Upper lobe of left lung (tissue), 6 donors: ENCODE measurements around the gene SND1. TPM values are rescaled to one million over a fixed set of nuclear protein-coding genes. Genes with fewer than 3 reads are reported as not detected.

Source experiments
- ATAC-seq, 2 donors: fragments of 200-7000 bp; cut with Tn5 transposase; one replicate each; pipeline ENCODE4 v1.9.1; 2022; ENCODE audit warnings: mild to moderate bottlenecking in 2 of 2, moderate library complexity in 2 of 2; ENCODE audit not compliant: low FRiP score in 2 of 2
- DNase-seq, 2 donors: peaks; one replicate each; pipeline ENCODE4 v3.0.0-alpha.2; 2019 to 2020
- H3K27ac ChIP-seq, 4 donors: fragments of 200-600 bp; sonication (generic); one replicate each; pipeline ENCODE4 v1.5.1; 2016 to 2019
- H3K27me3 ChIP-seq, 4 donors: fragments of 200-600 bp; sonication (generic); one replicate each; pipeline ENCODE4 v1.5.1; 2017 to 2019
- H3K36me3 ChIP-seq, 4 donors: fragments of 200-600 bp; sonication (generic); one replicate each; pipeline ENCODE4 v1.5.1; 2016 to 2019
- H3K4me1 ChIP-seq, 4 donors: fragments of 200-600 bp; sonication (generic); one replicate each; pipeline ENCODE4 v1.5.1; 2018 to 2019
- H3K4me3 ChIP-seq, 4 donors: fragments of 200-600 bp; sonication (generic); one replicate each; pipeline ENCODE4 v1.5.1; 2017 to 2019; ENCODE audit warnings: mild to moderate bottlenecking in 2 of 4, moderate library complexity in 1 of 4
- H3K9me3 ChIP-seq, 4 donors: fragments of 200-600 bp; sonication (generic); one replicate each; pipeline ENCODE4 v1.5.1; 2018 to 2019
- CTCF ChIP-seq, 6 experiments: fragments of 450-650 bp in 4 of 6; fragments of 200-600 bp in 2 of 6; sonication (generic) in 2 of 6; IDR thresholded peaks; one replicate each; pipeline ENCODE4 v1.5.1; 2016 to 2019; ENCODE audit warnings: antibody characterized with exemption in 6 of 6
- EP300 ChIP-seq, 4 donors: sonication (generic); formaldehyde crosslinking; IDR thresholded peaks; one replicate each; pipeline ENCODE4 v1.5.1; 2017; ENCODE audit warnings: antibody characterized with exemption in 4 of 4, control low read depth in 2 of 4
- POLR2A ChIP-seq, 4 donors: fragments of 450-650 bp; IDR thresholded peaks; one replicate each; pipeline ENCODE4 v1.5.1; 2016 to 2017; ENCODE audit warnings: antibody characterized with exemption in 4 of 4, mild to moderate bottlenecking in 2 of 4
- POLR2AphosphoS5 ChIP-seq, 2 donors: sonication (generic); formaldehyde crosslinking; IDR thresholded peaks; one replicate each; pipeline ENCODE4 v1.5.1; 2017; ENCODE audit warnings: antibody characterized with exemption in 2 of 2
- WGBS, 2 donors: methylation state at CpG; one replicate each; pipeline ENCODE4 v1.1.5; 2017 to 2018; 5-methylcytosine and 5-hydroxymethylcytosine counted together
- total RNA-seq, 6 donors: library from RNA; depleted of rRNA in 4 of 6; stranded (reverse); fragments of >200 nt in 4 of 6; gene quantifications; one replicate each; pipeline versions ENCODE4 v1.1.0 to v1.2.1, GENCODE V29; 2016 to 2021
- donor health status: DM: no; HTN: no; CAD: no; lungs with moderate emphysema.
- donor health status: DM: no; HTN: yes; CAD: no; lungs with severe emphysema.

Gene SND1
- total RNA-seq, 6 donors from 2014 or later = 107 to 167 (median 121) TPM

GRCh38 chr7:127907110-127908040 lies 255.4 kb downstream of the SND1 start:
- Histone ChIP-seq H3K27me3 (no peaks in the 10 kb centered on the region), H3K36me3 (peaks cover 0 to 6% (median 0%) of the 10 kb centered on the region in 4 donors), H3K4me3 (no peak overlapping the region), H3K4me1 (peaks cover 0 to 7% (median 0%) of the 10 kb centered on the region in 4 donors), H3K9me3 (no peaks in the 10 kb centered on the region), H3K27ac (no peak overlapping the region)
- TF ChIP-seq POLR2AphosphoS5 (IDR thresholded peaks at IDR 0.05) (no peak), CTCF (IDR thresholded peaks at IDR 0.05) (no peak), EP300 (IDR thresholded peaks at IDR 0.05) (no peak), POLR2A (IDR thresholded peaks at IDR 0.05) (no peak)
- WGBS, 2 donors = 92 to 97% methylated on average over 6 of the region's 6 CpGs
- ATAC-seq (no peak), DNase-seq (no peak)

- WGBS, 2 donors = 92 to 97% methylated on average over 4 of the region's 4 CpGs
- peaks cover 0 to 7% (median 2%) of the 10 kb centered on the region in 4 donors for H3K4me1 ChIP-seq
- DNase-seq (no peak), ATAC-seq (no peak)
- no peaks in the 10 kb centered on the region for H3K9me3 ChIP-seq
- H3K4me3 ChIP-seq = no peak overlapping the region
- TF ChIP-seq EP300 (IDR thresholded peaks at IDR 0.05) = no peak
- no peak for TF ChIP-seq POLR2A (IDR thresholded peaks at IDR 0.05)
- TF ChIP-seq CTCF (IDR thresholded peaks at IDR 0.05) = no peak
- no peak for TF ChIP-seq POLR2AphosphoS5 (IDR thresholded peaks at IDR 0.05)
- peaks cover 0 to 6% (median 0%) of the 10 kb centered on the region in 4 donors for H3K36me3 ChIP-seq
- H3K27ac ChIP-seq = no peak overlapping the region
- H3K27me3 ChIP-seq = no peaks in the 10 kb centered on the region
These were observed 256.6 kb downstream of the SND1 start for GRCh38 chr7:127908430-127909258.

GRCh38 chr7:127909424-127910152 lies 257.6 kb downstream of the SND1 start:
- Histone ChIP-seq H3K4me1 (peaks cover 0 to 6% (median 2%) of the 10 kb centered on the region in 4 donors), H3K27me3 (no peaks in the 10 kb centered on the region), H3K27ac (no peak overlapping the region), H3K36me3 (peaks cover 0 to 6% (median 0%) of the 10 kb centered on the region in 4 donors), H3K4me3 (no peak overlapping the region), H3K9me3 (no peaks in the 10 kb centered on the region)
- no peak for ATAC-seq
- WGBS, 2 donors = 83 to 91% methylated on average over 3 of the region's 3 CpGs
- DNase-seq = no peak
- TF ChIP-seq POLR2A (IDR thresholded peaks at IDR 0.05) (no peak), CTCF (IDR thresholded peaks at IDR 0.05) (no peak), EP300 (IDR thresholded peaks at IDR 0.05) (no peak), POLR2AphosphoS5 (IDR thresholded peaks at IDR 0.05) (no peak)

- ATAC-seq (no peak), DNase-seq (no peak)
- Histone ChIP-seq H3K4me3 (no peak overlapping the region), H3K9me3 (no peaks in the 10 kb centered on the region), H3K4me1 (peaks cover 0 to 4% (median 0%) of the 10 kb centered on the region in 4 donors), H3K36me3 (peaks cover 0 to 2% (median 0%) of the 10 kb centered on the region in 4 donors), H3K27me3 (no peaks in the 10 kb centered on the region), H3K27ac (no peak overlapping the region)
- no peak for TF ChIP-seq POLR2A (IDR thresholded peaks at IDR 0.05)
- TF ChIP-seq POLR2AphosphoS5 (IDR thresholded peaks at IDR 0.05) = no peak
- WGBS, 2 donors = 80% methylated on average over 3 of the region's 3 CpGs
These were observed 258.7 kb downstream of the SND1 start for GRCh38 chr7:127910670-127911069.
